ENCODE measurements around the gene HOXD8. TPM values are rescaled to one million over a fixed set of nuclear protein-coding genes. Genes with fewer than 3 reads are reported as not detected.
A peak's percentile ranks its signal among the peaks of the same experiment; 100 is the strongest.

HOXD8 gene
- total and polyA plus RNA-seq, 2 of the 8 experiments (the other 6 are each of a cell fraction or from before 2014, with no cell fraction given): not detected

DNA sequence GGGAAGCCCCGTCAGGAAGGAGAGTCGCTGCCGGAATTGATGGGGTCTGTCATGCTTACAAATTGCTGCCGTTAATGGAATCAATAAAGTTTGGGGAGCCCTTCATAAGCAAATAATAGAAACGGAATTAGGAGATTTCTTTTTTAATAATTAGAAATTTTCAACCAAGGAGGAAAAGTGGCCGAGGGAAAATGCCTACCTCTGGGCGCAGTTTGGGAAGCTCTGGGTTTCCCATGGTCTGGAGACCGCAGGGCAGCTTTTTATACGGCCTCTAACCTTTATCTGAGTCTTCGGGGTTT, 47.0 kb upstream of the HOXD8 start (continued):
- no peak for TF ChIP-seq CHD7 (IDR thresholded peaks at IDR 0.05; ENCODE audit: insufficient replicate concordance, low read length)
- TF ChIP-seq CREB1 (IDR thresholded peaks at IDR 0.05): no peak
- TF ChIP-seq KDM1A (IDR thresholded peaks at IDR 0.05; ENCODE audit: borderline replicate concordance, low read length): no peak
- TF ChIP-seq CBX8 (IDR thresholded peaks at IDR 0.05; ENCODE audit: borderline replicate concordance, low read depth, low read length): 0 out of 2 replicates have a peak, but pooled peaks have one; percentile 7
- TF ChIP-seq EZH2 (IDR thresholded peaks at IDR 0.05; ENCODE audit: low read depth, low read length, severe bottlenecking): peak; percentile 80
- TF ChIP-seq RXRA (IDR thresholded peaks at IDR 0.05; ENCODE audit: insufficient read depth, low read depth, low read length): no peak
- TF ChIP-seq SUZ12 (IDR thresholded peaks at IDR 0.05; ENCODE audit: low read length): 0 out of 2 replicates have a peak, but pooled peaks have one; percentile 58
- TF ChIP-seq CHD2 (IDR thresholded peaks at IDR 0.05; ENCODE audit: low read length): no peak
- no peak for TF ChIP-seq SAP30 (IDR thresholded peaks at IDR 0.05; ENCODE audit: insufficient read depth, insufficient replicate concordance, low read length)
- TF ChIP-seq CTBP2 (IDR thresholded peaks at IDR 0.05; ENCODE audit: borderline replicate concordance, insufficient read depth, insufficient read length, low read length): no peak
